ENCODE data around the gene OSCP1.

The OSCP1 gene

DNA sequence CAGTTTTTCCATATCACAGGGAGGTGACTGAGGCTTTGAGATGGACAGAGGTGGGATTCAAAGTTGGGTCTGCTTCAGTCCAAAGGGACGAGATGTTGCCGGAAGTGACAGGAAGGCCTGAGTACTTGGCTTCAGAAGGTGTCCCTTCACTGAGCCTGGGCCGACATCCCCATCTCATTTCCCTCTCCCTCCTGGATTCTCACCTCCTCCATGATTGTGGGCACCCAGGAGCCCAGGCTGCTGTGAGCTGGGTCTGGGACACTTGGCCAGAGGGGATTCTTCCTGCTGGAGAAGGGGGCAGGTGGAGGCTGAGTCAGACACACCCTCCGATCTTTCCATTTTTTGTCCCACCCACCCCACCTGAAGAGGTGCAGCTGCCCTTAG is 16.8 kb upstream of the OSCP1 start:
- H2AK5ac ChIP-seq (ENCODE audit: low read length, severe bottlenecking), result no peak overlapping the region
- H3K14ac ChIP-seq (ENCODE audit: low read length in 2 of 2), result no peak overlapping the region
- peaks cover 7% of the 10 kb centered on the region for H3K4me1 ChIP-seq (ENCODE audit: control insufficient read depth, insufficient read depth, low read depth, low read length)
- no peak overlapping the region for H3K9ac ChIP-seq (ENCODE audit: low read length)
- H3K27me3 ChIP-seq (ENCODE audit: control insufficient read depth in 1 of 2, insufficient read depth in 1 of 2, low read length in 2 of 2), result peaks cover 0 to 4% of the 10 kb centered on the region in 2 experiments
- no peak overlapping the region for H3K18ac ChIP-seq (ENCODE audit: low read depth in 1 of 2, low read length in 2 of 2)
- H3K9me3 ChIP-seq (ENCODE audit: control insufficient read depth, low read length), result no peaks in the 10 kb centered on the region
- no peak overlapping the region for H2BK15ac ChIP-seq (ENCODE audit: low read depth, poor library complexity, severe bottlenecking)
- DNase-seq, result no peak
- no peak overlapping the region for H3K4ac ChIP-seq (ENCODE audit: low read depth in 1 of 2, low read length in 2 of 2)
- no peak overlapping the region for H2AFZ ChIP-seq (ENCODE audit: low read depth, low read length)
- H3K79me1 ChIP-seq (replicated peaks; ENCODE audit: low read length, poor library complexity, severe bottlenecking), result peaks cover 12% of the 10 kb centered on the region
- no peak overlapping the region for H2BK5ac ChIP-seq (ENCODE audit: low read depth, low read length, poor library complexity, severe bottlenecking)
- peak overlapping the region; percentile 10 to 46 for H2BK12ac ChIP-seq (ENCODE audit: low read length in 2 of 2)
- 100% methylated on average over 2 of the region's 4 CpGs for WGBS
- H3K27ac ChIP-seq (ENCODE audit: low read length, poor library complexity, severe bottlenecking), result no peak overlapping the region
- H3K36me3 ChIP-seq (ENCODE audit: control insufficient read depth in 1 of 2, insufficient read depth in 2 of 2, low read depth in 1 of 2, low read length in 2 of 2), result peaks cover 5% of the 10 kb centered on the region in 2 experiments
- no peak overlapping the region for H3K23ac ChIP-seq (ENCODE audit: low read length in 2 of 2)
- H4K91ac ChIP-seq (ENCODE audit: low read length), result no peak overlapping the region
- H3K4me2 ChIP-seq (ENCODE audit: low read length, poor library complexity, severe bottlenecking), result no peak overlapping the region
- no peak overlapping the region for H4K8ac ChIP-seq (ENCODE audit: low read length)
- no peak overlapping the region for H3K4me3 ChIP-seq (ENCODE audit: insufficient read depth in 1 of 2, low read depth in 1 of 2, low read length in 2 of 2)
- no peak overlapping the region for H2BK120ac ChIP-seq (ENCODE audit: low read depth, low read length)

- Histone ChIP-seq H3K27ac (ENCODE audit: low read length, poor library complexity, severe bottlenecking) (no peak overlapping the region), H3K4me2 (ENCODE audit: low read length, poor library complexity, severe bottlenecking) (no peak overlapping the region), H3K4ac (ENCODE audit: low read depth in 1 of 2, low read length in 2 of 2) (peak overlapping the region in 1 of 2 experiments; percentile 79), H3K9ac (ENCODE audit: low read length) (peak overlapping the region; percentile 47), H3K27me3 (ENCODE audit: control insufficient read depth in 1 of 2, insufficient read depth in 1 of 2, low read length in 2 of 2) (peaks cover 0 to 2% of the 10 kb centered on the region in 2 experiments), H2BK120ac (ENCODE audit: low read depth, low read length) (no peak overlapping the region), H3K36me3 (ENCODE audit: control insufficient read depth in 1 of 2, insufficient read depth in 2 of 2, low read depth in 1 of 2, low read length in 2 of 2) (peaks cover 10 to 11% of the 10 kb centered on the region in 2 experiments), H3K23ac (ENCODE audit: low read length in 2 of 2) (no peak overlapping the region), H2AFZ (ENCODE audit: low read depth, low read length) (no peak overlapping the region), H3K79me1 (replicated peaks; ENCODE audit: low read length, poor library complexity, severe bottlenecking) (peaks cover 15% of the 10 kb centered on the region), H2BK15ac (ENCODE audit: low read depth, poor library complexity, severe bottlenecking) (peak overlapping the region; percentile 16), H3K14ac (ENCODE audit: low read length in 2 of 2) (no peak overlapping the region), H2AK5ac (ENCODE audit: low read length, severe bottlenecking) (no peak overlapping the region), H3K4me3 (ENCODE audit: insufficient read depth in 1 of 2, low read depth in 1 of 2, low read length in 2 of 2) (no peak overlapping the region), H3K9me3 (ENCODE audit: control insufficient read depth, low read length) (no peaks in the 10 kb centered on the region), H3K18ac (ENCODE audit: low read depth in 1 of 2, low read length in 2 of 2) (no peak overlapping the region), H4K91ac (ENCODE audit: low read length) (peak overlapping the region; percentile 18), H4K8ac (ENCODE audit: low read length) (peak overlapping the region; percentile 57), H2BK5ac (ENCODE audit: low read depth, low read length, poor library complexity, severe bottlenecking) (no peak overlapping the region), H3K4me1 (ENCODE audit: control insufficient read depth, insufficient read depth, low read depth, low read length) (peaks cover 7% of the 10 kb centered on the region), H2BK12ac (ENCODE audit: low read length in 2 of 2) (peak overlapping the region; percentile 10 to 46)
- WGBS, result 95% methylated on average over 12 of the region's 12 CpGs
- no peak for DNase-seq
Measured at GRCh38 chr1:36466370-36467026, 16.2 kb upstream of the OSCP1 start.

GRCh38 chr1:36465731-36466369 is 15.6 kb upstream of the OSCP1 start:
- Histone ChIP-seq H2BK120ac (ENCODE audit: low read depth, low read length) (no peak overlapping the region), H3K27me3 (ENCODE audit: control insufficient read depth in 1 of 2, insufficient read depth in 1 of 2, low read length in 2 of 2) (no peaks in the 10 kb centered on the region), H3K4me2 (ENCODE audit: low read length, poor library complexity, severe bottlenecking) (no peak overlapping the region), H3K27ac (ENCODE audit: low read length, poor library complexity, severe bottlenecking) (no peak overlapping the region), H3K36me3 (ENCODE audit: control insufficient read depth in 1 of 2, insufficient read depth in 2 of 2, low read depth in 1 of 2, low read length in 2 of 2) (peaks cover 16 to 17% of the 10 kb centered on the region in 2 experiments), H3K79me1 (replicated peaks; ENCODE audit: low read length, poor library complexity, severe bottlenecking) (peaks cover 18% of the 10 kb centered on the region), H2BK15ac (ENCODE audit: low read depth, poor library complexity, severe bottlenecking) (no peak overlapping the region), H2BK5ac (ENCODE audit: low read depth, low read length, poor library complexity, severe bottlenecking) (no peak overlapping the region), H2AK5ac (ENCODE audit: low read length, severe bottlenecking) (no peak overlapping the region), H3K9me3 (ENCODE audit: control insufficient read depth, low read length) (no peaks in the 10 kb centered on the region), H3K4me3 (ENCODE audit: insufficient read depth in 1 of 2, low read depth in 1 of 2, low read length in 2 of 2) (no peak overlapping the region), H3K18ac (ENCODE audit: low read depth in 1 of 2, low read length in 2 of 2) (peak overlapping the region in 1 of 2 experiments; percentile 29), H4K91ac (ENCODE audit: low read length) (no peak overlapping the region), H3K9ac (ENCODE audit: low read length) (peak overlapping the region; percentile 47), H3K4ac (ENCODE audit: low read depth in 1 of 2, low read length in 2 of 2) (no peak overlapping the region), H3K4me1 (ENCODE audit: control insufficient read depth, insufficient read depth, low read depth, low read length) (peaks cover 7% of the 10 kb centered on the region), H2AFZ (ENCODE audit: low read depth, low read length) (peak overlapping the region; percentile 46), H4K8ac (ENCODE audit: low read length) (peak overlapping the region; percentile 61), H3K14ac (ENCODE audit: low read length in 2 of 2) (no peak overlapping the region), H2BK12ac (ENCODE audit: low read length in 2 of 2) (peak overlapping the region in 1 of 2 experiments; percentile 53), H3K23ac (ENCODE audit: low read length in 2 of 2) (no peak overlapping the region)
- 43% methylated on average over 4 of the region's 4 CpGs for WGBS
- no peak for DNase-seq

- peak overlapping the region in 1 of 2 experiments; percentile 69 for H3K14ac ChIP-seq (ENCODE audit: low read length in 2 of 2)
- H2BK120ac ChIP-seq (ENCODE audit: low read depth, low read length), result peak overlapping the region; percentile 98
- peak overlapping the region; percentile 99 for H3K9ac ChIP-seq (ENCODE audit: low read length)
- no peaks in the 10 kb centered on the region for H3K9me3 ChIP-seq (ENCODE audit: control insufficient read depth, low read length)
- H2AK5ac ChIP-seq (ENCODE audit: low read length, severe bottlenecking), result no peak overlapping the region
- 10% methylated on average over 11 of the region's 13 CpGs for WGBS
- peak overlapping the region in 1 of 2 experiments; percentile 53 for H3K23ac ChIP-seq (ENCODE audit: low read length in 2 of 2)
- no peak overlapping the region for H2BK5ac ChIP-seq (ENCODE audit: low read depth, low read length, poor library complexity, severe bottlenecking)
- peak overlapping the region; percentile 20 to 94 for H3K4ac ChIP-seq (ENCODE audit: low read depth in 1 of 2, low read length in 2 of 2)
- peak overlapping the region; percentile 83 for H3K4me2 ChIP-seq (ENCODE audit: low read length, poor library complexity, severe bottlenecking)
- no peaks in the 10 kb centered on the region for H3K27me3 ChIP-seq (ENCODE audit: control insufficient read depth in 1 of 2, insufficient read depth in 1 of 2, low read length in 2 of 2)
- peak overlapping the region in 1 of 2 experiments; percentile 73 for H2BK12ac ChIP-seq (ENCODE audit: low read length in 2 of 2)
- peak overlapping the region; percentile 94 for H4K8ac ChIP-seq (ENCODE audit: low read length)
- peak overlapping the region; percentile 51 for H2AFZ ChIP-seq (ENCODE audit: low read depth, low read length)
- peak overlapping the region; percentile 70 for H3K27ac ChIP-seq (ENCODE audit: low read length, poor library complexity, severe bottlenecking)
- H4K91ac ChIP-seq (ENCODE audit: low read length), result peak overlapping the region; percentile 44
- peak overlapping the region; percentile 65 for H2BK15ac ChIP-seq (ENCODE audit: low read depth, poor library complexity, severe bottlenecking)
- H3K79me1 ChIP-seq (replicated peaks; ENCODE audit: low read length, poor library complexity, severe bottlenecking), result peaks cover 18% of the 10 kb centered on the region
- peak overlapping the region; percentile 87 to 100 for H3K4me3 ChIP-seq (ENCODE audit: insufficient read depth in 1 of 2, low read depth in 1 of 2, low read length in 2 of 2)
- H3K36me3 ChIP-seq (ENCODE audit: control insufficient read depth in 1 of 2, insufficient read depth in 2 of 2, low read depth in 1 of 2, low read length in 2 of 2), result peaks cover 25 to 26% of the 10 kb centered on the region in 2 experiments
- DNase-seq, result no peak
- peak overlapping the region; percentile 86 to 93 for H3K18ac ChIP-seq (ENCODE audit: low read depth in 1 of 2, low read length in 2 of 2)
- peaks cover 7% of the 10 kb centered on the region for H3K4me1 ChIP-seq (ENCODE audit: control insufficient read depth, insufficient read depth, low read depth, low read length)
Measured at GRCh38 chr1:36464605-36465393, 14.5 kb upstream of the OSCP1 start.

Data from mesenchymal stem cell (in vitro differentiated cells and primary cell).